B cell (primary cell): ENCODE data around the gene ENO2.

ENCODE experiments used
- EZH2 ChIP-seq: IDR thresholded peaks from 2 replicates; pipeline ENCODE4 v1.6.1; 2012; ENCODE audit warnings: borderline replicate concordance, low read depth, mild to moderate bottlenecking, moderate library complexity, low read length; ENCODE audit not compliant: insufficient read depth, poor library complexity, severe bottlenecking
- TF ChIP-seq, protein P1 (sequence below): fragments of 200-600 bp; IDR thresholded peaks from one replicate; pipeline ENCODE4 v1.8.0; 2022; ENCODE audit warnings: antibody characterized with exemption, mild to moderate bottlenecking

DNA sequence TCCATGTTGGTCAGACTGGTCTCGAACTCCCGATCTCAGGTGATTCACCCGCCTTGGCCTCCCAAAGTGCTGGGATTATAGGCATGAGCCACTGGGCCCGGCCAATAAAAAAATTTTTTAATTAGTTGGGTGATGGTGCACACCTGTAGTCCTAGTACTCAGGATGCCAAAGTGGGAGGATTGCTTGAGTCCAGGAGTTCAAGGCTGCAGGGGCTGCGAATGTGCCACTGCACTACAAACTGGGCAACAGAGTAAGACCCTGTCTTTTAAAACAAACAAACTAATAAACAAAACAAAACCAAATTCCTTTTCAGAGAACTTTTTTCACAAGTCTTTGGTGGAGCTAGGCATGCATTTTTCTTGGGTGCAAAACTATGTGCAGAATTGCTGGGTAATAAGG is 31.1 kb upstream of the ENO2 start:
- TF ChIP-seq, protein P1, sequence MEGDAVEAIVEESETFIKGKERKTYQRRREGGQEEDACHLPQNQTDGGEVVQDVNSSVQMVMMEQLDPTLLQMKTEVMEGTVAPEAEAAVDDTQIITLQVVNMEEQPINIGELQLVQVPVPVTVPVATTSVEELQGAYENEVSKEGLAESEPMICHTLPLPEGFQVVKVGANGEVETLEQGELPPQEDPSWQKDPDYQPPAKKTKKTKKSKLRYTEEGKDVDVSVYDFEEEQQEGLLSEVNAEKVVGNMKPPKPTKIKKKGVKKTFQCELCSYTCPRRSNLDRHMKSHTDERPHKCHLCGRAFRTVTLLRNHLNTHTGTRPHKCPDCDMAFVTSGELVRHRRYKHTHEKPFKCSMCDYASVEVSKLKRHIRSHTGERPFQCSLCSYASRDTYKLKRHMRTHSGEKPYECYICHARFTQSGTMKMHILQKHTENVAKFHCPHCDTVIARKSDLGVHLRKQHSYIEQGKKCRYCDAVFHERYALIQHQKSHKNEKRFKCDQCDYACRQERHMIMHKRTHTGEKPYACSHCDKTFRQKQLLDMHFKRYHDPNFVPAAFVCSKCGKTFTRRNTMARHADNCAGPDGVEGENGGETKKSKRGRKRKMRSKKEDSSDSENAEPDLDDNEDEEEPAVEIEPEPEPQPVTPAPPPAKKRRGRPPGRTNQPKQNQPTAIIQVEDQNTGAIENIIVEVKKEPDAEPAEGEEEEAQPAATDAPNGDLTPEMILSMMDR = no peak
- TF ChIP-seq EZH2 = no peak
